K562 (cell line): ENCODE data around the gene TBX19. TPM values are rescaled to one million over a fixed set of nuclear protein-coding genes. Genes with fewer than 3 reads are reported as not detected.

Experiments used
- CBFA2T2 ChIP-seq: fragments of 450-650 bp; conservative IDR thresholded peaks from 2 replicates; pipeline ENCODE4 v1.6.1; 2017; ENCODE audit warnings: mild to moderate bottlenecking
- CSDE1 ChIP-seq, 2 experiments: fragments of 450-650 bp; IDR thresholded peaks; 2 replicates each; pipeline ENCODE4 v1.6.1; 2016; ENCODE audit warnings: mild to moderate bottlenecking in 1 of 2
- GTF2E2 ChIP-seq: fragments of 200-800 bp; sonication (Bioruptor generic); IDR thresholded peaks from 2 replicates; pipeline ENCODE4 v1.6.1; 2016; ENCODE audit warnings: missing genetic modification characterization, missing compliant biosample characterization
- HMG20A ChIP-seq: fragments of 450-650 bp; formaldehyde crosslinking; conservative IDR thresholded peaks from 2 replicates; pipeline ENCODE4 v1.4.0; 2020; ENCODE audit warnings: mild to moderate bottlenecking, mixed read lengths
- MCM5 ChIP-seq: fragments of 450-650 bp; IDR thresholded peaks from 2 replicates; pipeline ENCODE4 v1.6.1; 2016; ENCODE audit warnings: low read depth
- NFYB ChIP-seq: IDR thresholded peaks from 2 replicates; pipeline ENCODE4 v1.6.1; 2011; ENCODE audit warnings: mild to moderate bottlenecking, moderate library complexity; ENCODE audit not compliant: insufficient read length; ENCODE audit errors: extremely low read depth
- NR2C2 ChIP-seq, 2 experiments: fragments of 200-800 bp in 1 of 2; sonication (Bioruptor generic) in 1 of 2; sonication (generic) in 1 of 2; formaldehyde crosslinking in 1 of 2; IDR thresholded peaks; 2 replicates each; pipeline versions ENCODE4 v1.6.1 to v1.8.0; 2016 to 2022; ENCODE audit warnings: mild to moderate bottlenecking in 1 of 2, missing compliant biosample characterization in 1 of 2, missing genetic modification characterization in 1 of 2, missing genetic modification reagents in 1 of 2
- OTX1 ChIP-seq: fragments of 450-650 bp; formaldehyde crosslinking; IDR thresholded peaks from 2 replicates; pipeline ENCODE4 v1.4.0; 2022; ENCODE audit warnings: mild to moderate bottlenecking
- RBM34 ChIP-seq: fragments of 200-400 bp; formaldehyde crosslinking; IDR thresholded peaks from 2 replicates; pipeline ENCODE4 v1.6.1; 2018; ENCODE audit warnings: low read length, borderline replicate concordance; ENCODE audit not compliant: insufficient read depth
- RFX5 ChIP-seq: IDR thresholded peaks from 2 replicates; pipeline ENCODE4 v1.6.1; 2011; ENCODE audit warnings: low read depth, mild to moderate bottlenecking, improper control_type of control experiment, low read length
- SUPT5H ChIP-seq: fragments of 450-650 bp; IDR thresholded peaks from 2 replicates; pipeline ENCODE4 v1.6.1; 2016
- ZNF134 ChIP-seq: fragments of 250-450 bp; sonication (Bioruptor Pico); conservative IDR thresholded peaks from 2 replicates; pipeline ENCODE4 v1.4.0; 2020
- ZNF197 ChIP-seq: fragments of 200-800 bp; sonication (Bioruptor generic); IDR thresholded peaks from 2 replicates; pipeline ENCODE4 v1.6.1; 2016; ENCODE audit warnings: low read depth, missing genetic modification characterization, missing compliant biosample characterization
- ZNF217 ChIP-seq: sonication (generic); formaldehyde crosslinking; IDR thresholded peaks from 2 replicates; pipeline ENCODE4 v1.8.0; 2022; ENCODE audit warnings: mild to moderate bottlenecking, missing genetic modification reagents
- ZNF23 ChIP-seq: fragments of 250-450 bp; sonication (Bioruptor Pico); IDR thresholded peaks from 2 replicates; pipeline ENCODE4 v1.4.0; 2020; ENCODE audit warnings: mild to moderate bottlenecking
- ZNF696 ChIP-seq: fragments of 250-450 bp; sonication (Bioruptor Pico); conservative IDR thresholded peaks from 2 replicates; pipeline ENCODE4 v1.4.0; 2020; ENCODE audit warnings: mild to moderate bottlenecking, moderate library complexity
- polyA plus RNA-seq, 8 experiments: library from polyadenylated mRNA; depleted of rRNA in 4 of 8; stranded (reverse) in 5 of 8; unstranded in 3 of 8; fragments of >200 nt; fragmentation: Nextera tagmentation in 2 of 8; fragmentation: Illumina TruSeq in 1 of 8; extraction: Ambion mirVana in 2 of 8; extraction: Trizol in 1 of 8; gene quantifications; 2 replicates each; pipeline versions ENCODE4 v1.2.1 to v1.2.3, GENCODE V29; 2011 to 2014; ENCODE audit warnings: inconsistent platforms in 1 of 8, missing spikeins in 1 of 8
- total RNA-seq, 7 experiments: library from RNA; depleted of rRNA in 6 of 7; stranded (reverse); fragments of >200 nt in 6 of 7; fragmentation: Illumina TruSeq in 2 of 7; extraction: Trizol in 2 of 7; gene quantifications; 2 replicates each; pipeline versions ENCODE4 v1.2.1 to v1.2.3, GENCODE V29; 2011 to 2021; ENCODE audit warnings: low replicate concordance in 1 of 7
- TF ChIP-seq, protein P1 (sequence below), 2 experiments: IDR thresholded peaks; 2 replicates each; pipeline ENCODE4 v1.6.1; 2011; ENCODE audit warnings: borderline replicate concordance in 1 of 2, control low read depth in 1 of 2, low read depth in 1 of 2, low read length in 1 of 2, mild to moderate bottlenecking in 1 of 2, mixed read lengths in 1 of 2, moderate library complexity in 1 of 2; ENCODE audit not compliant: insufficient read depth in 1 of 2, insufficient read length in 1 of 2, poor library complexity in 1 of 2, severe bottlenecking in 1 of 2; ENCODE audit errors: extremely low read depth in 1 of 2
- TF ChIP-seq, protein P2 (sequence below): fragments of 450-650 bp; IDR thresholded peaks from 2 replicates; pipeline ENCODE4 v1.6.1; 2016; ENCODE audit warnings: borderline replicate concordance
- TF ChIP-seq, protein P3 (sequence below), 3 experiments: fragments of 200-800 bp in 1 of 3; fragments of 250-450 bp in 1 of 3; fragments of 450-650 bp in 1 of 3; sonication (Bioruptor Pico) in 1 of 3; sonication (Bioruptor generic) in 1 of 3; formaldehyde crosslinking in 1 of 3; IDR thresholded peaks; 2 replicates each; pipeline versions ENCODE4 v1.6.1 to v1.8.0; 2016 to 2022; ENCODE audit warnings: mild to moderate bottlenecking in 2 of 3, missing genetic modification characterization in 2 of 3, missing compliant biosample characterization in 1 of 3, moderate library complexity in 1 of 3
- TF ChIP-seq, protein P4 (sequence below): fragments of 200-800 bp; sonication (Bioruptor generic); IDR thresholded peaks from 2 replicates; pipeline ENCODE4 v1.6.1; 2017; ENCODE audit warnings: missing genetic modification characterization, missing compliant biosample characterization

TBX19 gene
- total and polyA plus RNA-seq, 9 of the 15 experiments (the other 6 are each of a cell fraction or from before 2014, with no cell fraction given), result 0.32 to 3.1 (median 0.95) TPM

DNA sequence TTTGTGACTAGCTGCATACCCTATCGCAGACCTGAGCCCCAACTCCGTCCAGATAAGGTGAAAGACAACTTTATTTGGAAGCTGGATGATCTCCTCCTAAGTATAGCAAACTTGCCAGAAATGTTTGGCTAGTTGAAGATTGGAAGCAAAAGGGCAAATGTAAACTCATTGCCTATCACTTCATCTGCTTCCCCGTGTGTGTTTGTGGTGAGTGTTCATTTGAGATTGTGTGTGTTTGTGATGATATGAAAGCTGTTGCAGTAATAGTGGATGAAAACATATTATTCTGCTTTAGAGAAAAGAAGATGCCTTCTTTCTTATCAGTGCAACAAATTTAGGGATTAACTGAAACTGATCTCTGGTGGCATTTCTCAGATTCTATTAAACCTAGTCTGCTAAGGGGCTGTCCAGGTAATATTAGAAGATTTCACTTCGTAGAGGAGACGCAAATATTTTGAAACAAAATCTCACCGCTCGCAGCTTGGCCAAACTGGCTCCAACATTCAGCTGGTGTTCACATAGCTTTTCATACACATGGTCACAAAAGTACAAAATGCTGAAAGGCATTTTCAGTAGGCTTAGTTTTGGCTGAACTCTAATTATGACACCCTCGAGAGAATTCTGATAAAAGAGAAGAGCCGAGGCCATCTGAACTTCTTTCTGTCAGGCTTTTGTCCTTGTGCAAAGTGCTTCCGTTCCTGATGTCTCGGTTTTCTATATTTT is 1.1 kb downstream of the TBX19 start (continued):
- TF ChIP-seq, protein P1, sequence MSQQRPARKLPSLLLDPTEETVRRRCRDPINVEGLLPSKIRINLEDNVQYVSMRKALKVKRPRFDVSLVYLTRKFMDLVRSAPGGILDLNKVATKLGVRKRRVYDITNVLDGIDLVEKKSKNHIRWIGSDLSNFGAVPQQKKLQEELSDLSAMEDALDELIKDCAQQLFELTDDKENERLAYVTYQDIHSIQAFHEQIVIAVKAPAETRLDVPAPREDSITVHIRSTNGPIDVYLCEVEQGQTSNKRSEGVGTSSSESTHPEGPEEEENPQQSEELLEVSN (IDR thresholded peaks at IDR 0.05; ENCODE audit: borderline replicate concordance in 1 of 2, extremely low read depth in 1 of 2, insufficient read depth in 1 of 2, insufficient read length in 1 of 2, low read depth in 1 of 2, low read length in 1 of 2, poor library complexity in 1 of 2, severe bottlenecking in 1 of 2), result no peak
- TF ChIP-seq ZNF217 (CRISPR knock-in tag) (no peak), NR2C2 (CRISPR knock-in tag; IDR thresholded peaks at IDR 0.05) (no peak), NR2C2 (tag; IDR thresholded peaks at IDR 0.05) (no peak), ZNF134 (CRISPR knock-in tag) (no peak), RFX5 (no peak), CBFA2T2 (peak; percentile 94), GTF2E2 (tag) (no peak), OTX1 (CRISPR knock-in tag) (no peak), RBM34 (no peak), ZNF23 (CRISPR knock-in tag) (no peak), HMG20A (CRISPR knock-in tag) (no peak), MCM5 (no peak), CSDE1 (IDR thresholded peaks at IDR 0.05) (no peak), ZNF696 (no peak), NFYB (no peak), ZNF197 (CRISPR knock-in tag) (0 out of 2 replicates have a peak, but pooled peaks have one; percentile 44), SUPT5H (no peak)
- TF ChIP-seq, protein P2, sequence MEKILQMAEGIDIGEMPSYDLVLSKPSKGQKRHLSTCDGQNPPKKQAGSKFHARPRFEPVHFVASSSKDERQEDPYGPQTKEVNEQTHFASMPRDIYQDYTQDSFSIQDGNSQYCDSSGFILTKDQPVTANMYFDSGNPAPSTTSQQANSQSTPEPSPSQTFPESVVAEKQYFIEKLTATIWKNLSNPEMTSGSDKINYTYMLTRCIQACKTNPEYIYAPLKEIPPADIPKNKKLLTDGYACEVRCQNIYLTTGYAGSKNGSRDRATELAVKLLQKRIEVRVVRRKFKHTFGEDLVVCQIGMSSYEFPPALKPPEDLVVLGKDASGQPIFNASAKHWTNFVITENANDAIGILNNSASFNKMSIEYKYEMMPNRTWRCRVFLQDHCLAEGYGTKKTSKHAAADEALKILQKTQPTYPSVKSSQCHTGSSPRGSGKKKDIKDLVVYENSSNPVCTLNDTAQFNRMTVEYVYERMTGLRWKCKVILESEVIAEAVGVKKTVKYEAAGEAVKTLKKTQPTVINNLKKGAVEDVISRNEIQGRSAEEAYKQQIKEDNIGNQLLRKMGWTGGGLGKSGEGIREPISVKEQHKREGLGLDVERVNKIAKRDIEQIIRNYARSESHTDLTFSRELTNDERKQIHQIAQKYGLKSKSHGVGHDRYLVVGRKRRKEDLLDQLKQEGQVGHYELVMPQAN, result no peak
- TF ChIP-seq, protein P3, sequence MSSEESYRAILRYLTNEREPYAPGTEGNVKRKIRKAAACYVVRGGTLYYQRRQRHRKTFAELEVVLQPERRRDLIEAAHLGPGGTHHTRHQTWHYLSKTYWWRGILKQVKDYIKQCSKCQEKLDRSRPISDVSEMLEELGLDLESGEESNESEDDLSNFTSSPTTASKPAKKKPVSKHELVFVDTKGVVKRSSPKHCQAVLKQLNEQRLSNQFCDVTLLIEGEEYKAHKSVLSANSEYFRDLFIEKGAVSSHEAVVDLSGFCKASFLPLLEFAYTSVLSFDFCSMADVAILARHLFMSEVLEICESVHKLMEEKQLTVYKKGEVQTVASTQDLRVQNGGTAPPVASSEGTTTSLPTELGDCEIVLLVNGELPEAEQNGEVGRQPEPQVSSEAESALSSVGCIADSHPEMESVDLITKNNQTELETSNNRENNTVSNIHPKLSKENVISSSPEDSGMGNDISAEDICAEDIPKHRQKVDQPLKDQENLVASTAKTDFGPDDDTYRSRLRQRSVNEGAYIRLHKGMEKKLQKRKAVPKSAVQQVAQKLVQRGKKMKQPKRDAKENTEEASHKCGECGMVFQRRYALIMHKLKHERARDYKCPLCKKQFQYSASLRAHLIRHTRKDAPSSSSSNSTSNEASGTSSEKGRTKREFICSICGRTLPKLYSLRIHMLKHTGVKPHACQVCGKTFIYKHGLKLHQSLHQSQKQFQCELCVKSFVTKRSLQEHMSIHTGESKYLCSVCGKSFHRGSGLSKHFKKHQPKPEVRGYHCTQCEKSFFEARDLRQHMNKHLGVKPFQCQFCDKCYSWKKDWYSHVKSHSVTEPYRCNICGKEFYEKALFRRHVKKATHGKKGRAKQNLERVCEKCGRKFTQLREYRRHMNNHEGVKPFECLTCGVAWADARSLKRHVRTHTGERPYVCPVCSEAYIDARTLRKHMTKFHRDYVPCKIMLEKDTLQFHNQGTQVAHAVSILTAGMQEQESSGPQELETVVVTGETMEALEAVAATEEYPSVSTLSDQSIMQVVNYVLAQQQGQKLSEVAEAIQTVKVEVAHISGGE (CRISPR knock-in tag; IDR thresholded peaks at IDR 0.05), result no peak
- TF ChIP-seq, protein P4, sequence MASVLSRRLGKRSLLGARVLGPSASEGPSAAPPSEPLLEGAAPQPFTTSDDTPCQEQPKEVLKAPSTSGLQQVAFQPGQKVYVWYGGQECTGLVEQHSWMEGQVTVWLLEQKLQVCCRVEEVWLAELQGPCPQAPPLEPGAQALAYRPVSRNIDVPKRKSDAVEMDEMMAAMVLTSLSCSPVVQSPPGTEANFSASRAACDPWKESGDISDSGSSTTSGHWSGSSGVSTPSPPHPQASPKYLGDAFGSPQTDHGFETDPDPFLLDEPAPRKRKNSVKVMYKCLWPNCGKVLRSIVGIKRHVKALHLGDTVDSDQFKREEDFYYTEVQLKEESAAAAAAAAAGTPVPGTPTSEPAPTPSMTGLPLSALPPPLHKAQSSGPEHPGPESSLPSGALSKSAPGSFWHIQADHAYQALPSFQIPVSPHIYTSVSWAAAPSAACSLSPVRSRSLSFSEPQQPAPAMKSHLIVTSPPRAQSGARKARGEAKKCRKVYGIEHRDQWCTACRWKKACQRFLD (CRISPR knock-in tag), result peak; percentile 44; the same call in 1 of the 2 replicates
